Endothelial cell (in vitro differentiated cells): ENCODE measurements around the gene CAPN3. TPM values are rescaled to one million over a fixed set of nuclear protein-coding genes. Genes with fewer than 3 reads are reported as not detected.

Experiments
- DNase-seq: peaks from one replicate; pipeline ENCODE4 v3.0.0; 2021; ENCODE audit warnings: low spot score
- H3K27ac Mint-ChIP-seq: one replicate; pipeline ENCODE4 v1.8.0; 2021; ENCODE audit warnings: mixed read lengths, inconsistent platforms; ENCODE audit not compliant: unreplicated experiment
- H3K27me3 Mint-ChIP-seq: one replicate; pipeline ENCODE4 v1.8.0; 2021; ENCODE audit warnings: mild to moderate bottlenecking, moderate library complexity, mixed read lengths, inconsistent platforms; ENCODE audit not compliant: unreplicated experiment
- H3K36me3 Mint-ChIP-seq: one replicate; pipeline ENCODE4 v1.8.0; 2021; ENCODE audit warnings: mild to moderate bottlenecking, low read depth, mixed read lengths, inconsistent platforms; ENCODE audit not compliant: unreplicated experiment
- H3K4me1 Mint-ChIP-seq: one replicate; pipeline ENCODE4 v1.8.0; 2021; ENCODE audit warnings: mild to moderate bottlenecking, mixed read lengths, inconsistent platforms; ENCODE audit not compliant: unreplicated experiment
- H3K4me3 Mint-ChIP-seq: one replicate; pipeline ENCODE4 v1.8.0; 2021; ENCODE audit warnings: mild to moderate bottlenecking, mixed read lengths, inconsistent platforms; ENCODE audit not compliant: unreplicated experiment
- H3K9me3 Mint-ChIP-seq: one replicate; pipeline ENCODE4 v1.8.0; 2021; ENCODE audit warnings: mixed read lengths, inconsistent platforms; ENCODE audit not compliant: unreplicated experiment
- total RNA-seq: library from RNA; stranded (reverse); fragmentation: NEBNext Ultra II Directional; extraction: Animal tissue kit (Norgen Biotek cat#: 25700); gene quantifications from one replicate; pipeline ENCODE4 v1.2.1, GENCODE V29; 2021; ENCODE audit not compliant: unreplicated experiment
- TF ChIP-seq, protein P1 (sequence below): fragments of 200-600 bp; sonication (generic); IDR thresholded peaks from one replicate; pipeline ENCODE4 v1.5.0; 2021; ENCODE audit warnings: antibody characterized with exemption; ENCODE audit not compliant: unreplicated experiment

Gene CAPN3
- total RNA-seq, 1 donor from 2014 or later = 2.0 TPM

DNA sequence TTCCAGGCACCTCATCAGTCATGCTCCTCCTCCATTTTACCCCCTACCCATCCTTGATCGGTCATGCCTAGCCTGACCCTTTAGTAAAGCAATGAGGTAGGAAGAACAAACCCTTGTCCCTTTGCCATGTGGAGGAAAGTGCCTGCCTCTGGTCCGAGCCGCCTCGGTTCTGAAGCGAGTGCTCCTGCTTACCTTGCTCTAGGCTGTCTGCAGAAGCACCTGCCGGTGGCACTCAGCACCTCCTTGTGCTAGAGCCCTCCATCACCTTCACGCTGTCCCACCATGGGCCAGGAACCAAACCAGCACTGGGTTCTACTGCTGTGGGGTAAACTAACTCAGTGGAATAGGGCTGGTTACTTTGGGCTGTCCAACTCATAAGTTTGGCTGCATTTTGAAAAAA, 52.6 kb downstream of the CAPN3 start:
- Mint-ChIP-seq H3K9me3 (no peaks in the 10 kb centered on the region), H3K27ac (no peak overlapping the region), H3K4me1 (peaks cover 7% of the 10 kb centered on the region), H3K36me3 (peaks cover 17% of the 10 kb centered on the region), H3K4me3 (no peak overlapping the region), H3K27me3 (peaks cover 10% of the 10 kb centered on the region)
- DNase-seq = no peak
- TF ChIP-seq, protein P1, sequence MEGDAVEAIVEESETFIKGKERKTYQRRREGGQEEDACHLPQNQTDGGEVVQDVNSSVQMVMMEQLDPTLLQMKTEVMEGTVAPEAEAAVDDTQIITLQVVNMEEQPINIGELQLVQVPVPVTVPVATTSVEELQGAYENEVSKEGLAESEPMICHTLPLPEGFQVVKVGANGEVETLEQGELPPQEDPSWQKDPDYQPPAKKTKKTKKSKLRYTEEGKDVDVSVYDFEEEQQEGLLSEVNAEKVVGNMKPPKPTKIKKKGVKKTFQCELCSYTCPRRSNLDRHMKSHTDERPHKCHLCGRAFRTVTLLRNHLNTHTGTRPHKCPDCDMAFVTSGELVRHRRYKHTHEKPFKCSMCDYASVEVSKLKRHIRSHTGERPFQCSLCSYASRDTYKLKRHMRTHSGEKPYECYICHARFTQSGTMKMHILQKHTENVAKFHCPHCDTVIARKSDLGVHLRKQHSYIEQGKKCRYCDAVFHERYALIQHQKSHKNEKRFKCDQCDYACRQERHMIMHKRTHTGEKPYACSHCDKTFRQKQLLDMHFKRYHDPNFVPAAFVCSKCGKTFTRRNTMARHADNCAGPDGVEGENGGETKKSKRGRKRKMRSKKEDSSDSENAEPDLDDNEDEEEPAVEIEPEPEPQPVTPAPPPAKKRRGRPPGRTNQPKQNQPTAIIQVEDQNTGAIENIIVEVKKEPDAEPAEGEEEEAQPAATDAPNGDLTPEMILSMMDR = no peak

DNA sequence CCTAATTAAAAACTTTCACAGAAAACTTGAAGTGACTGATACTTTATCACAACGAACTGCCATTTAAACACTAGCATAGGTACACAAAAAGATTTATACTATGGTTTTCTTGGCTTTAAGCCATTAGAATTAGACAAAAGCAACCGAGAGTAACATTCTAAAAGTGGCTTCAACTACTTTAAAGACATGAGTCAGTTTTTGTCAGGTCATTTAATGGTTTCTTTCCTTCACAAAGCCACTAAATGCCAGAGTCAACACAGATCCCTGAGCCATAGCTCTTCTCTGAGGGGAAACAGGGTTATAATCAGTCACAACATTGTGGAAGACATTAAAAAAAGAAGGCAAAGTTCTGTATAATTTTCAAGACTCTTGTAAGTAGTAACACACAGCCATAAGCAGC, 54.6 kb downstream of the CAPN3 start:
- Mint-ChIP-seq H3K4me3 (no peak overlapping the region), H3K9me3 (no peaks in the 10 kb centered on the region), H3K36me3 (peaks cover 24% of the 10 kb centered on the region), H3K27ac (no peak overlapping the region), H3K27me3 (peaks cover 3% of the 10 kb centered on the region), H3K4me1 (peaks cover 3% of the 10 kb centered on the region)
- DNase-seq = no peak
- TF ChIP-seq, protein P1 = no peak

DNA sequence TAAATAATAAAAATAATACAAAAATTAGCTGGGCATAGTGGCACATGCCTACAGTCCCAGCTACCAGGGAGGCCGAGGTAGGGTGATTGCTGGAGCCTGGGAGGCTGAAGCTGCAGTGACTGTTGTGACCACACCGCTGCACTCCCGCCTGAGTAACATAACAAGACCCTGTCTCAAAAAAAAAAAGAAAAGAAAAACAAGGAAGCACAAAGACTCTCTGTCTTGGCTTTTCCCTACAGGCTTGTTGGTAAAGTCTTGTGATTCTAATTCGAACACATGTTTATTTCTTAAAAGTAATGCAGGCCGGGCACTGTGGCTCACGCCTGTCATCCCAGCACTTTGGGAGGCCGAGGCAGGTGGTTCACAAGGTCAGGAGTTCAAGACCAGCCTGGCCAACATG, 60.1 kb downstream of the CAPN3 start:
- H3K36me3 Mint-ChIP-seq = peaks cover 40% of the 10 kb centered on the region
- no peak for DNase-seq
- TF ChIP-seq, protein P1 = no peak
- H3K9me3 Mint-ChIP-seq = no peaks in the 10 kb centered on the region
- no peak overlapping the region for H3K27ac Mint-ChIP-seq
- no peaks in the 10 kb centered on the region for H3K27me3 Mint-ChIP-seq
- H3K4me3 Mint-ChIP-seq = no peak overlapping the region
- H3K4me1 Mint-ChIP-seq = no peaks in the 10 kb centered on the region

DNA sequence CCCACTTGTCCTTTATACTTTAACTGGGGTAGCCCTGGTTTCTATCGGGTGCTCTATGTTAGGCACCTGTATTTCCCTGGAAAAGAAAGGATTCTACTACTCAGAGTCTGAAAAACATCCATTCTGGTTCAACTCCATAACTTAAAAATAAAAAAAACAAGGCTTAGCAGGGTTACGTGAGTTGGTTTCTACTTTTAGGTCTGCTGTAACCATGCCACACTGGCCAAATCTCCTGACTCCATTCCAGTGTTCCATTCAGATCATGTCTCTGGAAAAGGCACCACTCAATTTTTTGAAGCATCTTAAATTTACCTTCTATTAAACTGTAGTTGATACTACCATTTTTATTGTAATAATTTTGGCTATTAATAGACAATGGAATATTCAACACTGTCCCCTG, 62.1 kb downstream of the CAPN3 start:
- H3K27ac Mint-ChIP-seq = no peak overlapping the region

DNA sequence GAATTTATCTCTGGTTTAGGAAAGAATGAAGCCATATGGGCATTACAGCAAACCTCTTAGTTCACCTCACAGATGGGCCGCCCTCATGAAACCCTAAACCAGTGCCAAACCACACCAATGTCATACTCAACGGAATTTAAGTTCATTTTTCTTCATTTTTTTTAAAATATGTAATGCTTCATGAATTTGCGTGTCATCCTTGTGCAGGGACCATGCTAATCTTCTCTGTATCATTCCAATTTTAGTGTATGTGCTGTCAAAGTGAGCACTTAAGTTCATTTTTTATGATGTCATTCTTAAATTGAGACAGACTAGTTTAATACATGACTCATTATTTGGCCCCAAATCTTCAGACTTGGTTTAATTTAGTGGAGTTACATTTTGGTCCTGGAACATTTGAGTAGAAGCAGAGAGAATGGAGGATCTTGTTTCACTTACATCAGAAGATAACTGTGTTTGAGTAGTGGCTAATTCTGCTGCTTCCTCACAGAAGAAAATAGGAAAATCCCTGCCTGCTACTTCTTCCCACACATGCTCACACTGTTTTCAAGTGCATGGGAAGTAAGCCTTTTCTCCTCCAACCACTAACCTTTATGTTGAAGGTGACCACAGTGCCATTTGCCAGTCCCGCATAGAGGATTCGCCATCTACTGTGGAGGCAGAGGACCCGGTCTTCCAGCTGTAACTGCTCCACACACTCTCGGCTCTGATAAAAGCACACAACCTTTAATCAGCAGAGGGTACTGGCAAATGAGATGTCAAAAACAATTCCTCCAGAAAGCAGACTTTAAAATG, 68.3 kb downstream of the CAPN3 start:
- no peaks in the 10 kb centered on the region for H3K9me3 Mint-ChIP-seq
- DNase-seq = no peak
- peaks cover 3% of the 10 kb centered on the region for H3K27me3 Mint-ChIP-seq
- TF ChIP-seq, protein P1 = no peak
- peak overlapping the region; percentile 39 for H3K4me3 Mint-ChIP-seq
- H3K4me1 Mint-ChIP-seq = no peaks in the 10 kb centered on the region
- no peak overlapping the region for H3K27ac Mint-ChIP-seq
- H3K36me3 Mint-ChIP-seq = peaks cover 37% of the 10 kb centered on the region

More for the DNA sequence above, 62.1 kb downstream of the CAPN3 start:
- TF ChIP-seq, protein P1 = no peak
- Mint-ChIP-seq H3K4me3 (no peak overlapping the region), H3K4me1 (no peaks in the 10 kb centered on the region), H3K9me3 (no peaks in the 10 kb centered on the region), H3K36me3 (peaks cover 49% of the 10 kb centered on the region), H3K27me3 (peaks cover 3% of the 10 kb centered on the region)
- DNase-seq = no peak
